Ishikawa (cell line): ENCODE measurements around the gene HELZ.

Source experiments
- CEBPB ChIP-seq: IDR thresholded peaks from 2 replicates; pipeline ENCODE4 v1.6.1; 2012
- CREB1 ChIP-seq: IDR thresholded peaks from 2 replicates; pipeline ENCODE4 v1.6.1; 2012; ENCODE audit warnings: low read depth
- EGR1 ChIP-seq: IDR thresholded peaks from 2 replicates; pipeline ENCODE4 v1.6.1; 2012
- EP300 ChIP-seq: IDR thresholded peaks from 2 replicates; pipeline ENCODE4 v1.6.1; 2012; ENCODE audit warnings: borderline replicate concordance
- FOXM1 ChIP-seq: IDR thresholded peaks from 2 replicates; pipeline ENCODE4 v1.6.1; 2012; ENCODE audit warnings: low read depth, borderline replicate concordance
- NFIC ChIP-seq: IDR thresholded peaks from 2 replicates; pipeline ENCODE4 v1.6.1; 2012
- RAD21 ChIP-seq: IDR thresholded peaks from 2 replicates; pipeline ENCODE4 v1.6.1; 2012; ENCODE audit warnings: low read depth
- TAF1 ChIP-seq: IDR thresholded peaks from 2 replicates; pipeline ENCODE4 v1.6.1; 2012; ENCODE audit warnings: low read depth, mild to moderate bottlenecking
- TCF12 ChIP-seq: IDR thresholded peaks from 2 replicates; pipeline ENCODE4 v1.6.1; 2012; ENCODE audit warnings: low read depth
- TEAD4 ChIP-seq: IDR thresholded peaks from 2 replicates; pipeline ENCODE4 v1.6.1; 2012
- YY1 ChIP-seq: IDR thresholded peaks from 2 replicates; pipeline ENCODE4 v1.6.1; 2012; ENCODE audit warnings: low read depth
- ZBTB7A ChIP-seq: IDR thresholded peaks from 2 replicates; pipeline ENCODE4 v1.6.1; 2012; ENCODE audit warnings: low read depth
- TF ChIP-seq, protein P1 (sequence below): IDR thresholded peaks from 2 replicates; pipeline ENCODE4 v1.6.1; 2012
- TF ChIP-seq, protein P2 (sequence below): IDR thresholded peaks from 2 replicates; pipeline ENCODE4 v1.6.1; 2012; ENCODE audit warnings: low read depth, mild to moderate bottlenecking
- TF ChIP-seq, protein P3 (sequence below): IDR thresholded peaks from 2 replicates; pipeline ENCODE4 v1.6.1; 2012

Gene HELZ

DNA sequence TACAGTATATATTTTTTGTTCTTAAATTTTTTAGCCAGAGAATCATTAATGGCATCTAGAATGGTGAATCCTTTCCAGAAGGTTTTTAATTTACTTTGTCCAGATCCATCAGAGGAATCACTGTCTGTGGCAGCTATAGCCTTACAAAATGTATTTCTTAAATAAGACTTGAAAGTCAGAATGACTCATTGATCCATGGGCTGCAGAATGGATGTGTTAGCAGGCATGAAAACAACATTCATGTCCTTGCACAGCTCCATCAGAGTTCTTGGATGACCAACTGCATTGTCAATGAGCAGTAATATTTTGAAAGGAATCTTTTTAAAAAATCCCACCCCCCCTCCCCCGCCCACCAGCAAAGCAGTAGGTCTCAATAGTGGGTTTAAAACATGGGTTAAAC lies 149.2 kb downstream of the HELZ start:
- TF ChIP-seq, protein P1, sequence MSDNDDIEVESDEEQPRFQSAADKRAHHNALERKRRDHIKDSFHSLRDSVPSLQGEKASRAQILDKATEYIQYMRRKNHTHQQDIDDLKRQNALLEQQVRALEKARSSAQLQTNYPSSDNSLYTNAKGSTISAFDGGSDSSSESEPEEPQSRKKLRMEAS, result no peak
- TF ChIP-seq, protein P2, sequence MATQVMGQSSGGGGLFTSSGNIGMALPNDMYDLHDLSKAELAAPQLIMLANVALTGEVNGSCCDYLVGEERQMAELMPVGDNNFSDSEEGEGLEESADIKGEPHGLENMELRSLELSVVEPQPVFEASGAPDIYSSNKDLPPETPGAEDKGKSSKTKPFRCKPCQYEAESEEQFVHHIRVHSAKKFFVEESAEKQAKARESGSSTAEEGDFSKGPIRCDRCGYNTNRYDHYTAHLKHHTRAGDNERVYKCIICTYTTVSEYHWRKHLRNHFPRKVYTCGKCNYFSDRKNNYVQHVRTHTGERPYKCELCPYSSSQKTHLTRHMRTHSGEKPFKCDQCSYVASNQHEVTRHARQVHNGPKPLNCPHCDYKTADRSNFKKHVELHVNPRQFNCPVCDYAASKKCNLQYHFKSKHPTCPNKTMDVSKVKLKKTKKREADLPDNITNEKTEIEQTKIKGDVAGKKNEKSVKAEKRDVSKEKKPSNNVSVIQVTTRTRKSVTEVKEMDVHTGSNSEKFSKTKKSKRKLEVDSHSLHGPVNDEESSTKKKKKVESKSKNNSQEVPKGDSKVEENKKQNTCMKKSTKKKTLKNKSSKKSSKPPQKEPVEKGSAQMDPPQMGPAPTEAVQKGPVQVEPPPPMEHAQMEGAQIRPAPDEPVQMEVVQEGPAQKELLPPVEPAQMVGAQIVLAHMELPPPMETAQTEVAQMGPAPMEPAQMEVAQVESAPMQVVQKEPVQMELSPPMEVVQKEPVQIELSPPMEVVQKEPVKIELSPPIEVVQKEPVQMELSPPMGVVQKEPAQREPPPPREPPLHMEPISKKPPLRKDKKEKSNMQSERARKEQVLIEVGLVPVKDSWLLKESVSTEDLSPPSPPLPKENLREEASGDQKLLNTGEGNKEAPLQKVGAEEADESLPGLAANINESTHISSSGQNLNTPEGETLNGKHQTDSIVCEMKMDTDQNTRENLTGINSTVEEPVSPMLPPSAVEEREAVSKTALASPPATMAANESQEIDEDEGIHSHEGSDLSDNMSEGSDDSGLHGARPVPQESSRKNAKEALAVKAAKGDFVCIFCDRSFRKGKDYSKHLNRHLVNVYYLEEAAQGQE, result no peak
- TF ChIP-seq ZBTB7A, result no peak
- TF ChIP-seq YY1, result no peak
- TF ChIP-seq CEBPB, result no peak
- TF ChIP-seq CREB1, result no peak
- no peak for TF ChIP-seq TEAD4
- no peak for TF ChIP-seq NFIC
- TF ChIP-seq TCF12, result no peak
- no peak for TF ChIP-seq FOXM1
- no peak for TF ChIP-seq EGR1
- TF ChIP-seq TAF1, result no peak
- no peak for TF ChIP-seq RAD21

DNA sequence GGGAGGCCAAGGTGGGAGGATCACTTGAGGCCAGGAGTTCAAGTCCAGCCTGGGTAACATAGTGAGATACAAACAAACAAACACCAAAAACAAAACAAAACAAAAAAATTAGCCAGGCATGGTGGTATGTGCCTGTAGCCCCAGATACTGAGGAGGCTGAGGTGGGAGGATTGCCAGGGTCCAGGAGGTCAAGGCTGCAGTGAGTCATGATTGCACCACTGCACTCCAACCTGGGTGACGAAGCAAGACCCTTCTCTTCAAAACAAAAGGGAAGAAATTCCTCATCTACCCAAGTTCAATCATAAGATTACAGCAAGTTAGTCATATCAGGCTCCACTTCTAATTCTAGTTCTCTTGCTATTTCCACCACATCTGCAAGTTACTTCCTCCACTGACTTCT lies 149.7 kb downstream of the HELZ start:
- TF ChIP-seq CEBPB, result peak; percentile 25; the same call in 1 of the 2 replicates

DNA sequence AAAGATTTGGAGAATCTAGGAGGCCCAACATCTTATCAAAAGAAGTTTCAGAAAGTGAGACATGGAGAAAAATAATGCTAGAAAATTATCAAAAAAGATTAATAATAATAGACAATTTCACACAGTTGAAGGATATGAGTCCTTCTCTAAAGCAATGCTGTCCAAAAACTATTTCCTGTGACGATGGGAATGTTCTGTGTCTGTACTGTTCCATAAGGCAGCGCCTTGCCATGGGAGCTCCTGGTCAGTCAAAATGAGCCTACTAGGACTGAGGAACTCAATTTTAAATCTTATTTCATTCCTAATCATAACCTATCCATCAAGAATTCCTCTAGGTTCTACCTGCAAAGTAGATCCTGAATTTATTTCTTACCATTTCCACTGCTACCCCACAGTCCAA lies 151.6 kb downstream of the HELZ start:
- TF ChIP-seq TAF1, result no peak
- TF ChIP-seq FOXM1, result no peak
- TF ChIP-seq, protein P3, sequence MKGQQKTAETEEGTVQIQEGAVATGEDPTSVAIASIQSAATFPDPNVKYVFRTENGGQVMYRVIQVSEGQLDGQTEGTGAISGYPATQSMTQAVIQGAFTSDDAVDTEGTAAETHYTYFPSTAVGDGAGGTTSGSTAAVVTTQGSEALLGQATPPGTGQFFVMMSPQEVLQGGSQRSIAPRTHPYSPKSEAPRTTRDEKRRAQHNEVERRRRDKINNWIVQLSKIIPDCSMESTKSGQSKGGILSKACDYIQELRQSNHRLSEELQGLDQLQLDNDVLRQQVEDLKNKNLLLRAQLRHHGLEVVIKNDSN, result no peak
- TF ChIP-seq NFIC, result no peak
- TF ChIP-seq RAD21, result no peak
- no peak for TF ChIP-seq TCF12
- TF ChIP-seq EGR1, result no peak
- no peak for TF ChIP-seq TEAD4
- TF ChIP-seq, protein P2, result no peak
- no peak for TF ChIP-seq CREB1
- TF ChIP-seq EP300, result no peak
- no peak for TF ChIP-seq YY1
- no peak for TF ChIP-seq ZBTB7A
- TF ChIP-seq, protein P1, result no peak
- TF ChIP-seq CEBPB, result no peak

DNA sequence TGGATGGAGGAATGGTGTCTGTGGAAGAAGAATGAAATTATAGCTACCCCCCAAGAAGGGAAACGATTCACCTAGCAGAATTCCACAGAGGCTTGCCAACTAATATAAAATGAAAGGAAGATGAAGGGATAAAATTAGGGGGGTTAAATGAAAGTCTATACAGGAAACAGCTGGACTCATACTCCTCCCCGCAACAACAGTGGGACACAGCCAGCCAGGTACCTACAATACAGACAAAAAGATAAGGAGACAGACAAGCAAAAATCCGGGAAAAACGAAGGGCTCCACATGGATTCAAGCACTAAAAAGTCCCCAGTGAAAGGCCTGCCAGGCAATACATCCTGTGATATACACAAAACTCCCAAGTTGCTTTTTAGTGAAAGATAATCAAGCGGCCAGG lies 152.7 kb downstream of the HELZ start:
- no peak for TF ChIP-seq YY1
- TF ChIP-seq CEBPB, result no peak
- TF ChIP-seq, protein P1, result no peak
- no peak for TF ChIP-seq CREB1
- TF ChIP-seq, protein P3, result no peak
- TF ChIP-seq FOXM1, result no peak
- TF ChIP-seq EGR1, result no peak
- no peak for TF ChIP-seq TAF1
- no peak for TF ChIP-seq ZBTB7A
- TF ChIP-seq TCF12, result no peak
- no peak for TF ChIP-seq TEAD4
- TF ChIP-seq, protein P2, result no peak
- no peak for TF ChIP-seq RAD21
- TF ChIP-seq EP300, result no peak
- no peak for TF ChIP-seq NFIC

DNA sequence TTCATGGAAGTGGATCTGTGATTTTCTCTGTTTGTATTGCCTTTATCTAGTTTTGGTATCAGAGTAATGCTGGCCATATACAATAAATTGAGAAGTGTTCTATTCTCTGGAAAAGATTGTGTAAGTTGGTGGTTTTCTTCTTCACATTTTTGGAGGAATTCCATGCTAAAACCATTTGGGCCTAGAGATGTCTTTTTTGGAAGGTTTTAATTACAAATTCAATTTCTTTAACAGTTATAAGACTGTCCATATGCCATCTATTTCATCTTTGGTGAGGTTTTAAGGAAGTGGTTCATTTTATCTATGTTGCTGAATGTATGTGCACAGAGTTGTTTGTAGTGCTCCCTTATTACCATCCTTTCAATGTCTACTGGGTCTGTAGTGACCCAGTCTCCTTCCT lies 154.7 kb downstream of the HELZ start:
- no peak for TF ChIP-seq EGR1
